HG03457 (cell line): ENCODE measurements around the gene MBNL2.
A peak's percentile ranks its signal among the peaks of the same experiment; 100 is the strongest.

Source experiments
- ATAC-seq: cut with Tn5 transposase; IDR thresholded peaks from one replicate; pipeline ENCODE4 v1.9.1; 2021; ENCODE audit warnings: moderate number of reproducible peaks; ENCODE audit not compliant: unreplicated experiment

The MBNL2 gene

GRCh38 chr13:97249796-97250495 lies 27.8 kb downstream of the MBNL2 start:
- ATAC-seq: no peak

- no peak for ATAC-seq
These were observed 28.4 kb downstream of the MBNL2 start for GRCh38 chr13:97250560-97250959.

GRCh38 chr13:97252735-97253134 lies 30.6 kb downstream of the MBNL2 start:
- no peak for ATAC-seq

GRCh38 chr13:97253581-97254293 lies 31.6 kb downstream of the MBNL2 start:
- no peak for ATAC-seq

- no peak for ATAC-seq
These were observed 32.7 kb downstream of the MBNL2 start for GRCh38 chr13:97254816-97255215.

GRCh38 chr13:97255515-97256021 lies 33.4 kb downstream of the MBNL2 start:
- ATAC-seq: no peak

- ATAC-seq: no peak
These were observed 34.2 kb downstream of the MBNL2 start for GRCh38 chr13:97256343-97256783.

- no peak for ATAC-seq
These were observed 35.2 kb downstream of the MBNL2 start for GRCh38 chr13:97257228-97257755.

GRCh38 chr13:97257800-97258799 lies 36.0 kb downstream of the MBNL2 start:
- peak; percentile 74 for ATAC-seq

- no peak for ATAC-seq
These were observed 36.7 kb downstream of the MBNL2 start for GRCh38 chr13:97258801-97259200.

- no peak for ATAC-seq
These were observed 37.3 kb downstream of the MBNL2 start for GRCh38 chr13:97259410-97259797.

- no peak for ATAC-seq
These were observed 37.9 kb downstream of the MBNL2 start for GRCh38 chr13:97259798-97260714.

GRCh38 chr13:97261254-97262005 lies 39.3 kb downstream of the MBNL2 start:
- ATAC-seq: peak; percentile 64

GRCh38 chr13:97262058-97262457 lies 39.9 kb downstream of the MBNL2 start:
- ATAC-seq: no peak

- ATAC-seq: no peak
These were observed 41.0 kb downstream of the MBNL2 start for GRCh38 chr13:97263160-97263559.

GRCh38 chr13:97264663-97265062 lies 42.5 kb downstream of the MBNL2 start:
- no peak for ATAC-seq

GRCh38 chr13:97266332-97266731 lies 44.2 kb downstream of the MBNL2 start:
- ATAC-seq: no peak

- no peak for ATAC-seq
These were observed 44.8 kb downstream of the MBNL2 start for GRCh38 chr13:97266772-97267417.
